ENCODE measurements around the gene C17orf100. TPM values are rescaled to one million over a fixed set of nuclear protein-coding genes. Genes with fewer than 3 reads are reported as not detected.

The C17orf100 gene
- total and polyA plus RNA-seq, 2 of the 13 experiments (the other 11 are each of a cell fraction or from before 2014, with no cell fraction given), result 3.6 to 8.7 TPM

DNA sequence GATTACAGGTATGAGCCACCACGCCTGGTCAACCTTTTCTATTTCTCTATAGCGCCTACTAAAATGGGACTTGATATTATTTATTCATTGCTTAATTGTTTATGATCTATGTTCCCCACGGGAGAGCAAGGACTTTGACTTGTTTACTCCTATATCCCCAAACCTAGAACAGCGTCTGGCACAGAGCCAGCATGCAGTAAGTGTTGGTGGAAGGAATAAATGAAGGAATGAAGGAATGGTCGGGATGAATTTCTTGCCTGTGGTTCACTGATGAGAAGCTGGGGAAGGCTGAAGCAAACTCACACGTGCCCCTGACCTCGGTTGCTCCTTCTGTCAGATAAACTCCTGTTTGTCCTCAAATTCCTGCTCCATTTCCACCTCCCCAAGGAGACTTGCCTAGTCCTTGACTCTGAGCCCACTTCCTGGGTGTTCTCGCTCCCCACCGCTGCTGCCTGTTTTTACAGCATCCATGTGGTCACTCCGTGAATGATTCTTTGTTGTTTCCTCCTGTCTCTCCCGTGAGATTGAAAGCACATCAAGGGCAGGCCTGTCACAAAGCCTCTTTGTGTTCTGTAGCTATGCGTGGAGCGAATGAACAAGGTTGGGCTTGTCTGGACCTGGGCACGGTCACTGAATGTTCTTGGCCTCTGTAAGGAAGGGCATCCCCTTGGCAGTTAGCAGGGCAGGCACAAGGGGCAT is 17.3 kb downstream of the C17orf100 start (continued):
- TF ChIP-seq ZNF883 (CRISPR knock-in tag; IDR thresholded peaks at IDR 0.05; ENCODE audit: not compliant biosample characterization) (no peak), HMG20A (CRISPR knock-in tag; IDR thresholded peaks at IDR 0.05; ENCODE audit: borderline replicate concordance) (no peak), ZSCAN5A (CRISPR knock-in tag; IDR thresholded peaks at IDR 0.05; ENCODE audit: borderline replicate concordance) (no peak), GABPB1 (CRISPR knock-in tag; IDR thresholded peaks at IDR 0.05) (no peak), ZNF205 (CRISPR knock-in tag; IDR thresholded peaks at IDR 0.05) (no peak), REXO4 (CRISPR knock-in tag; IDR thresholded peaks at IDR 0.05; ENCODE audit: borderline replicate concordance) (no peak), ZNF558 (CRISPR knock-in tag; IDR thresholded peaks at IDR 0.05; ENCODE audit: borderline replicate concordance) (no peak), U2AF2 (IDR thresholded peaks at IDR 0.05; ENCODE audit: low read depth, low read length) (no peak), ZNF646 (CRISPR knock-in tag; IDR thresholded peaks at IDR 0.05) (no peak), MXD3 (CRISPR knock-in tag; IDR thresholded peaks at IDR 0.05) (no peak), MEF2D (CRISPR knock-in tag; IDR thresholded peaks at IDR 0.05) (no peak), RBM39 (IDR thresholded peaks at IDR 0.05; ENCODE audit: low read depth, low read length, poor library complexity, severe bottlenecking) (no peak), IKZF1 (IDR thresholded peaks at IDR 0.05) (no peak), PHF20 (CRISPR knock-in tag; IDR thresholded peaks at IDR 0.05) (no peak)
- TF ChIP-seq, protein P1, sequence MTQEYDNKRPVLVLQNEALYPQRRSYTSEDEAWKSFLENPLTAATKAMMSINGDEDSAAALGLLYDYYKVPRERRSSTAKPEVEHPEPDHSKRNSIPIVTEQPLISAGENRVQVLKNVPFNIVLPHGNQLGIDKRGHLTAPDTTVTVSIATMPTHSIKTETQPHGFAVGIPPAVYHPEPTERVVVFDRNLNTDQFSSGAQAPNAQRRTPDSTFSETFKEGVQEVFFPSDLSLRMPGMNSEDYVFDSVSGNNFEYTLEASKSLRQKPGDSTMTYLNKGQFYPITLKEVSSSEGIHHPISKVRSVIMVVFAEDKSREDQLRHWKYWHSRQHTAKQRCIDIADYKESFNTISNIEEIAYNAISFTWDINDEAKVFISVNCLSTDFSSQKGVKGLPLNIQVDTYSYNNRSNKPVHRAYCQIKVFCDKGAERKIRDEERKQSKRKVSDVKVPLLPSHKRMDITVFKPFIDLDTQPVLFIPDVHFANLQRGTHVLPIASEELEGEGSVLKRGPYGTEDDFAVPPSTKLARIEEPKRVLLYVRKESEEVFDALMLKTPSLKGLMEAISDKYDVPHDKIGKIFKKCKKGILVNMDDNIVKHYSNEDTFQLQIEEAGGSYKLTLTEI (CRISPR knock-in tag; conservative IDR thresholded peaks at IDR 0.05), result no peak
